Neural cell (in vitro differentiated cells): ENCODE results near the gene CLEC4C.

Source experiments
- EP300 ChIP-seq: fragments of 450-650 bp; conservative IDR thresholded peaks from 2 replicates; pipeline ENCODE4 v1.6.1; 2014; ENCODE audit warnings: antibody characterized with exemption, mild to moderate bottlenecking, moderate library complexity; ENCODE audit not compliant: poor library complexity, severe bottlenecking
- EZH2 ChIP-seq: fragments of 200-600, 300-800 bp; shearing (Covaris generic), sonication (generic); IDR thresholded peaks from 2 replicates; pipeline ENCODE4 v1.6.1; 2014; ENCODE audit warnings: antibody characterized with exemption, low read length, borderline replicate concordance, mild to moderate bottlenecking; ENCODE audit not compliant: insufficient read depth, poor library complexity, severe bottlenecking
- POLR2AphosphoS5 ChIP-seq: IDR thresholded peaks from 2 replicates; pipeline ENCODE4 v1.6.1; 2012
- RAD21 ChIP-seq: fragments of 450-650 bp; conservative IDR thresholded peaks from 2 replicates; pipeline ENCODE4 v1.6.1; 2014; ENCODE audit warnings: antibody characterized with exemption, mild to moderate bottlenecking, moderate library complexity
- TF ChIP-seq, protein P1 (sequence below): fragments of 450-650 bp; IDR thresholded peaks from 2 replicates; pipeline ENCODE4 v1.5.1; 2014; ENCODE audit warnings: antibody characterized with exemption, mild to moderate bottlenecking, moderate library complexity; ENCODE audit not compliant: poor library complexity, severe bottlenecking

GRCh38 chr12:7748852-7749251 lies 1.7 kb upstream of the CLEC4C start:
- TF ChIP-seq EZH2 (no peak), RAD21 (no peak), POLR2AphosphoS5 (no peak), EP300 (no peak)
- TF ChIP-seq, protein P1, sequence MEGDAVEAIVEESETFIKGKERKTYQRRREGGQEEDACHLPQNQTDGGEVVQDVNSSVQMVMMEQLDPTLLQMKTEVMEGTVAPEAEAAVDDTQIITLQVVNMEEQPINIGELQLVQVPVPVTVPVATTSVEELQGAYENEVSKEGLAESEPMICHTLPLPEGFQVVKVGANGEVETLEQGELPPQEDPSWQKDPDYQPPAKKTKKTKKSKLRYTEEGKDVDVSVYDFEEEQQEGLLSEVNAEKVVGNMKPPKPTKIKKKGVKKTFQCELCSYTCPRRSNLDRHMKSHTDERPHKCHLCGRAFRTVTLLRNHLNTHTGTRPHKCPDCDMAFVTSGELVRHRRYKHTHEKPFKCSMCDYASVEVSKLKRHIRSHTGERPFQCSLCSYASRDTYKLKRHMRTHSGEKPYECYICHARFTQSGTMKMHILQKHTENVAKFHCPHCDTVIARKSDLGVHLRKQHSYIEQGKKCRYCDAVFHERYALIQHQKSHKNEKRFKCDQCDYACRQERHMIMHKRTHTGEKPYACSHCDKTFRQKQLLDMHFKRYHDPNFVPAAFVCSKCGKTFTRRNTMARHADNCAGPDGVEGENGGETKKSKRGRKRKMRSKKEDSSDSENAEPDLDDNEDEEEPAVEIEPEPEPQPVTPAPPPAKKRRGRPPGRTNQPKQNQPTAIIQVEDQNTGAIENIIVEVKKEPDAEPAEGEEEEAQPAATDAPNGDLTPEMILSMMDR = no peak
